Esophagus muscularis mucosa (tissue), 4 donors: Measurements from ENCODE around the gene MECR. TPM values are rescaled to one million over a fixed set of nuclear protein-coding genes. Genes with fewer than 3 reads are reported as not detected.

ENCODE experiments used
- DNase-seq: peaks from one replicate; pipeline ENCODE4 v3.0.0-alpha.2; 2017; ENCODE audit errors: extremely low spot score
- H3K27ac ChIP-seq, 4 donors: fragments of 200-600 bp; sonication (generic); replicated peaks in 1 of 4; 1 replicate in 3 of 4; 2 replicates in 1 of 4; pipeline ENCODE4 v1.5.1; 2016 to 2019; ENCODE audit warnings: mild to moderate bottlenecking in 1 of 4
- H3K27me3 ChIP-seq, 4 donors: fragments of 200-600 bp; sonication (generic); one replicate each; pipeline versions ENCODE4 v1.5.1 to v1.6.0; 2016 to 2019
- H3K36me3 ChIP-seq, 4 donors: fragments of 200-600 bp; sonication (generic); one replicate each; pipeline ENCODE4 v1.5.1; 2016 to 2019
- H3K4me1 ChIP-seq, 4 donors: fragments of 200-600 bp; sonication (generic); one replicate each; pipeline ENCODE4 v1.5.1; 2016 to 2019
- H3K4me3 ChIP-seq, 4 donors: fragments of 200-600 bp; sonication (generic); 1 replicate in 2 of 4; 2 replicates in 2 of 4; pipeline ENCODE4 v1.5.1; 2016 to 2019; ENCODE audit warnings: mild to moderate bottlenecking in 4 of 4, moderate library complexity in 1 of 4
- H3K9me3 ChIP-seq, 4 donors: fragments of 200-600 bp; sonication (generic); 1 replicate in 3 of 4; 2 replicates in 1 of 4; pipeline ENCODE4 v1.5.1; 2016 to 2019
- CTCF ChIP-seq, 3 experiments: fragments of 200-600 bp in 2 of 3; fragments of 450-650 bp in 1 of 3; sonication (generic) in 2 of 3; IDR thresholded peaks; one replicate each; pipeline ENCODE4 v1.5.1; 2017 to 2019; ENCODE audit warnings: antibody characterized with exemption in 3 of 3, mild to moderate bottlenecking in 2 of 3, moderate library complexity in 1 of 3
- EP300 ChIP-seq: sonication (generic); formaldehyde crosslinking; IDR thresholded peaks from one replicate; pipeline ENCODE4 v1.6.1; 2017; ENCODE audit warnings: antibody characterized with exemption
- POLR2A ChIP-seq: fragments of 450-650 bp; IDR thresholded peaks from one replicate; pipeline ENCODE4 v1.6.1; 2017; ENCODE audit warnings: antibody characterized with exemption, moderate library complexity, mild to moderate bottlenecking, low read depth
- POLR2AphosphoS5 ChIP-seq, 2 donors: sonication (generic); formaldehyde crosslinking; IDR thresholded peaks; one replicate each; pipeline ENCODE4 v1.6.1; 2017; ENCODE audit warnings: antibody characterized with exemption in 2 of 2
- WGBS: methylation state at CpG from one replicate; pipeline ENCODE4 v1.1.5; 2018; 5-methylcytosine and 5-hydroxymethylcytosine counted together
- intact Hi-C: fragments of 100-400 bp; cut with DNase I; formaldehyde crosslinking; loops from one replicate; pipeline ENCODE4 v1.15.1; 2023
- total RNA-seq, 4 donors: library from RNA; depleted of rRNA; stranded (reverse); fragments of >200 nt; gene quantifications; one replicate each; pipeline versions ENCODE4 v1.1.0 to v1.2.1, GENCODE V29; 2016

The MECR gene
- total RNA-seq, 4 donors from 2014 or later: 15.4 to 20.2 (median 18.6) TPM

DNA sequence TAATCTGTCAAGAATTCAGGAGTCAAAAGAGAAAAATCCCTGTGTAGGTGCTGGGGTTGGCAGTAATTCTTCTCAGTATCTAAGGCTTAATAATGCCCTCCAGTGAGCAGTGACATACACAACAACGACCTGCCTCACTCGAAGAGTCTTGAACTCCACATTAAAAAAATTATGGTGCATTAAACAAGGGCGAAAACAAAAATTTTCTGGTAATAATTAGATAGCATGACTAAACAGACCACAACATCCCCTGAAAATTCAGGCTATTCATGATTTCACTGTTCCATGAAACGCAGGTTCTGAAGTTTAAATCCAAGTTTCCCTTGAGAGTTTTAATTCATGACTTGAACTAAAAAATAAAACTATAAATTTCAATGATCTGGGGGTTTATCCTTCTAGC, 54.2 kb downstream of the MECR start:
- Histone ChIP-seq H3K4me1 (peaks cover 59 to 80% (median 66%) of the 10 kb centered on the region in 4 donors), H3K27me3 (no peaks in the 10 kb centered on the region), H3K4me3 (no peak overlapping the region), H3K9me3 (no peaks in the 10 kb centered on the region), H3K36me3 (peaks cover 0 to 6% (median 3%) of the 10 kb centered on the region in 4 donors), H3K27ac (peak overlapping the region; percentile 46 to 100 (median 69))
- intact Hi-C loops: no loop called here
- 39% methylated on average over 4 of the region's 4 CpGs for WGBS
- DNase-seq: no peak
- TF ChIP-seq POLR2A: no peak
- no peak for TF ChIP-seq CTCF (IDR thresholded peaks at IDR 0.05)
- TF ChIP-seq POLR2AphosphoS5 (IDR thresholded peaks at IDR 0.05): no peak
- no peak for TF ChIP-seq EP300

GRCh38 chr1:29172415-29172939, 58.3 kb downstream of the MECR start:
- no peak for DNase-seq
- no peak for TF ChIP-seq CTCF (IDR thresholded peaks at IDR 0.05)
- TF ChIP-seq POLR2AphosphoS5 (IDR thresholded peaks at IDR 0.05): no peak
- no peak for TF ChIP-seq POLR2A
- TF ChIP-seq EP300: no peak
- Histone ChIP-seq H3K36me3 (peaks cover under 1 to 23% (median 9%) of the 10 kb centered on the region in 4 donors), H3K27me3 (no peaks in the 10 kb centered on the region), H3K27ac (no peak overlapping the region), H3K4me1 (peaks cover 54 to 82% (median 71%) of the 10 kb centered on the region in 4 donors), H3K9me3 (no peaks in the 10 kb centered on the region), H3K4me3 (no peak overlapping the region)
- 95% methylated on average over 8 of the region's 8 CpGs for WGBS
- intact Hi-C loops: no loop called here

- no peaks in the 10 kb centered on the region for H3K27me3 ChIP-seq
Observed at GRCh38 chr1:29171521-29171920, 59.2 kb downstream of the MECR start.

DNA sequence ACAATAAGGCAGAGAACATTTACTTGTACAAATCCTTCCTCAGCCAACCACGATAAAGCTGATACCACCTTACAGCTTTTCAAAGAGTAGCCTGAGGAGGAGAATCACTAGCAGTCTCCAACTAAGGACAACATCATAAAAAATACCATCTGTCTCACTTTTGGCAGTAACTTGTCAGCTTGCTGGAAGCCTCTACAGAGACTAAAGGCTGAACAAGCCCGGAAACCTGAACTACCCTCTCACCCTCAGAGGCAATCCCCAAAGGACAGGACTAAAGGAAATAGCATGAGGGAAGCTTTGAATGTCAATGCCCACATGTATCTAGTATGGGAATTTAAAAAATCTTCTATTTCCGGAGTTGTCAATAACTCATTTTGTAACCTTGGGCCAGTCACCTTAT, 59.6 kb downstream of the MECR start:
- intact Hi-C loops: no loop called here

More at GRCh38 chr1:29171521-29171920, 59.2 kb downstream of the MECR start:
- H3K9me3 ChIP-seq: no peaks in the 10 kb centered on the region
- peaks cover 8 to 31% (median 18%) of the 10 kb centered on the region in 4 donors for H3K36me3 ChIP-seq
- no peak for DNase-seq
- H3K4me1 ChIP-seq: peaks cover 45 to 82% (median 70%) of the 10 kb centered on the region in 4 donors
- intact Hi-C loops: no loop called here
- TF ChIP-seq POLR2AphosphoS5 (IDR thresholded peaks at IDR 0.05) (no peak), EP300 (no peak), CTCF (IDR thresholded peaks at IDR 0.05) (no peak)
- no peak overlapping the region for H3K4me3 ChIP-seq
- peak overlapping the region in 1 of 4 donors; percentile 3 for H3K27ac ChIP-seq
- WGBS: 82% methylated on average over 5 of the region's 5 CpGs

More for the DNA sequence above, 59.6 kb downstream of the MECR start:
- no peak for DNase-seq
- TF ChIP-seq CTCF (IDR thresholded peaks at IDR 0.05) (no peak), POLR2AphosphoS5 (IDR thresholded peaks at IDR 0.05) (no peak), POLR2A (no peak), EP300 (no peak)
- H3K36me3 ChIP-seq: peaks cover 12 to 35% (median 22%) of the 10 kb centered on the region in 4 donors
- H3K4me1 ChIP-seq: peaks cover 40 to 82% (median 70%) of the 10 kb centered on the region in 4 donors
- WGBS: 20% methylated on average over 3 of the region's 3 CpGs
- H3K9me3 ChIP-seq: no peaks in the 10 kb centered on the region
- H3K4me3 ChIP-seq: no peak overlapping the region
- H3K27me3 ChIP-seq: no peaks in the 10 kb centered on the region
- H3K27ac ChIP-seq: peak overlapping the region in 1 of 4 donors; percentile 3
